Measurements from ENCODE around the gene RGMA. TPM values are rescaled to one million over a fixed set of nuclear protein-coding genes. Genes with fewer than 3 reads are reported as not detected.

RGMA gene
- polyA plus RNA-seq, 1 donor from 2014 or later = 9.5 TPM

- no peak overlapping the region for H3K4me2 ChIP-seq (ENCODE audit: low read length)
- H3K36me3 ChIP-seq (ENCODE audit: insufficient read depth, low read length) = peaks cover 39% of the 10 kb centered on the region
- H3K9me3 ChIP-seq (ENCODE audit: low read length) = no peaks in the 10 kb centered on the region
- H2AFZ ChIP-seq (ENCODE audit: low read depth, low read length) = no peak overlapping the region
- TF ChIP-seq RAD21 (conservative IDR thresholded peaks at IDR 0.05) (no peak), POLR2AphosphoS5 (IDR thresholded peaks at IDR 0.05) (no peak), SMC3 (conservative IDR thresholded peaks at IDR 0.05; ENCODE audit: poor library complexity) (no peak), MXI1 (conservative IDR thresholded peaks at IDR 0.05; ENCODE audit: poor library complexity, severe bottlenecking) (no peak), EP300 (conservative IDR thresholded peaks at IDR 0.05; ENCODE audit: poor library complexity, severe bottlenecking) (no peak), EZH2 (IDR thresholded peaks at IDR 0.05; ENCODE audit: borderline replicate concordance, insufficient read depth, low read length, poor library complexity, severe bottlenecking) (no peak), REST (IDR thresholded peaks at IDR 0.05; ENCODE audit: borderline replicate concordance) (no peak), TAF1 (IDR thresholded peaks at IDR 0.05; ENCODE audit: low read depth) (no peak)
- TF ChIP-seq, protein P1, sequence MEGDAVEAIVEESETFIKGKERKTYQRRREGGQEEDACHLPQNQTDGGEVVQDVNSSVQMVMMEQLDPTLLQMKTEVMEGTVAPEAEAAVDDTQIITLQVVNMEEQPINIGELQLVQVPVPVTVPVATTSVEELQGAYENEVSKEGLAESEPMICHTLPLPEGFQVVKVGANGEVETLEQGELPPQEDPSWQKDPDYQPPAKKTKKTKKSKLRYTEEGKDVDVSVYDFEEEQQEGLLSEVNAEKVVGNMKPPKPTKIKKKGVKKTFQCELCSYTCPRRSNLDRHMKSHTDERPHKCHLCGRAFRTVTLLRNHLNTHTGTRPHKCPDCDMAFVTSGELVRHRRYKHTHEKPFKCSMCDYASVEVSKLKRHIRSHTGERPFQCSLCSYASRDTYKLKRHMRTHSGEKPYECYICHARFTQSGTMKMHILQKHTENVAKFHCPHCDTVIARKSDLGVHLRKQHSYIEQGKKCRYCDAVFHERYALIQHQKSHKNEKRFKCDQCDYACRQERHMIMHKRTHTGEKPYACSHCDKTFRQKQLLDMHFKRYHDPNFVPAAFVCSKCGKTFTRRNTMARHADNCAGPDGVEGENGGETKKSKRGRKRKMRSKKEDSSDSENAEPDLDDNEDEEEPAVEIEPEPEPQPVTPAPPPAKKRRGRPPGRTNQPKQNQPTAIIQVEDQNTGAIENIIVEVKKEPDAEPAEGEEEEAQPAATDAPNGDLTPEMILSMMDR (IDR thresholded peaks at IDR 0.05; ENCODE audit: poor library complexity, severe bottlenecking) = no peak
- H3K9ac ChIP-seq (ENCODE audit: low read length) = no peak overlapping the region
- H3K79me2 ChIP-seq (replicated peaks; ENCODE audit: insufficient read depth, low read length) = peaks cover 3% of the 10 kb centered on the region
- no peaks in the 10 kb centered on the region for H3F3A ChIP-seq (ENCODE audit: insufficient read depth, low read length, poor library complexity, severe bottlenecking)
- H3K27ac ChIP-seq (ENCODE audit: low read length) = no peak overlapping the region
- H3K27me3 ChIP-seq (ENCODE audit: insufficient read depth, low read depth, low read length) = no peaks in the 10 kb centered on the region
- no peak overlapping the region for H3K4me3 ChIP-seq (ENCODE audit: low read length)
- no peaks in the 10 kb centered on the region for H3K9me2 ChIP-seq (ENCODE audit: insufficient read depth, low read length)
- no peaks in the 10 kb centered on the region for H4K20me1 ChIP-seq (ENCODE audit: insufficient read depth)
Observed at GRCh38 chr15:93001881-93002280, 87.1 kb downstream of the RGMA start.

DNA sequence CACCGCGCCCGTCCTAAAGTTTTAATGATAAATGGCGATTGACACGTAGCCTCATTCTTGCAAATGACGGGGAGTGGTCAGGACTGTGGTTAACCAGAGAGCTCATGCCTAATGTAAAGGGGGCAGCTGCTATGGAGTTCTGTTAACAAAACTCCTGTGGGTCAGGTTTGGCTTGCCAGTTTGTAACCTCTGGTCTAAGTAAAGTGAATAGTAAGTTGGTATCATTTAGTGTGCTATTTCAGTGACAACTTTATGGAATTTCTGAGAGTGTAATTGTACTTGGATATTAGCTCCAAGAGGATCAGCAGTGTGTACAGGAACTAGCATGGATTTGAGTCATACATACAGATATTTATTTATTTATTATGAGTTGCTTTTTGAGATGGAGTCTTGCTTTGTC is 87.9 kb downstream of the RGMA start:
- H3K36me3 ChIP-seq (ENCODE audit: insufficient read depth, low read length) = peaks cover 38% of the 10 kb centered on the region

More for the DNA sequence above, 87.9 kb downstream of the RGMA start:
- Histone ChIP-seq H3K4me3 (ENCODE audit: low read length) (no peak overlapping the region), H4K20me1 (ENCODE audit: insufficient read depth) (no peaks in the 10 kb centered on the region), H3K4me2 (ENCODE audit: low read length) (no peak overlapping the region), H3K9ac (ENCODE audit: low read length) (no peak overlapping the region), H3K27ac (ENCODE audit: low read length) (no peak overlapping the region), H3K27me3 (ENCODE audit: insufficient read depth, low read depth, low read length) (no peaks in the 10 kb centered on the region), H3K9me3 (ENCODE audit: low read length) (no peaks in the 10 kb centered on the region), H2AFZ (ENCODE audit: low read depth, low read length) (no peak overlapping the region), H3F3A (ENCODE audit: insufficient read depth, low read length, poor library complexity, severe bottlenecking) (no peaks in the 10 kb centered on the region), H3K79me2 (replicated peaks; ENCODE audit: insufficient read depth, low read length) (peaks cover 3% of the 10 kb centered on the region), H3K9me2 (ENCODE audit: insufficient read depth, low read length) (no peaks in the 10 kb centered on the region)
- TF ChIP-seq RAD21 (conservative IDR thresholded peaks at IDR 0.05) (no peak), REST (IDR thresholded peaks at IDR 0.05; ENCODE audit: borderline replicate concordance) (no peak)

All from neural cell (in vitro differentiated cells).